HG02884 (cell line): ENCODE data around the gene C1orf56.
A peak's percentile ranks its signal among the peaks of the same experiment; 100 is the strongest.
"Not testable (repeated sequence)": the region's sequence is repeated elsewhere in the genome, so short reads cannot be mapped to it uniquely, and the experiment has no call there.

Experiments
- ATAC-seq: cut with Tn5 transposase; IDR thresholded peaks from one replicate; pipeline ENCODE4 v1.9.1; 2021; ENCODE audit warnings: mild to moderate bottlenecking, moderate library complexity; ENCODE audit not compliant: unreplicated experiment

C1orf56 gene

GRCh38 chr1:151060657-151061421 is 13.3 kb downstream of the C1orf56 start:
- ATAC-seq = no peak

GRCh38 chr1:151061704-151062103 is 14.2 kb downstream of the C1orf56 start:
- no peak for ATAC-seq

GRCh38 chr1:151062741-151063371 is 15.3 kb downstream of the C1orf56 start:
- no peak for ATAC-seq

GRCh38 chr1:151065089-151065645 is 17.6 kb downstream of the C1orf56 start:
- ATAC-seq = no peak

GRCh38 chr1:151067185-151067584 is 19.6 kb downstream of the C1orf56 start:
- no peak for ATAC-seq

GRCh38 chr1:151069103-151069486 is 21.5 kb downstream of the C1orf56 start:
- no peak for ATAC-seq

- ATAC-seq = peak; percentile 65
These were observed 23.1 kb downstream of the C1orf56 start, which contains the start of gene GABPB2 for GRCh38 chr1:151070474-151071276. Gene GABPB2 (plus strand): TSS chr1:151070761. CDS start chr1:151088190, 17,429 bp downstream.

GRCh38 chr1:151072224-151072623 is 24.7 kb downstream of the C1orf56 start:
- ATAC-seq = no peak

GRCh38 chr1:151085953-151086559 is 38.5 kb downstream of the C1orf56 start:
- ATAC-seq = no peak

- ATAC-seq = not testable (repeated sequence)
These were observed 49.9 kb downstream of the C1orf56 start for GRCh38 chr1:151097426-151097825.

GRCh38 chr1:151098126-151098525 is 50.6 kb downstream of the C1orf56 start:
- no peak for ATAC-seq
